MCF 10A (cell line): ENCODE data around the gene NFE2L2. TPM values are rescaled to one million over a fixed set of nuclear protein-coding genes. Genes with fewer than 3 reads are reported as not detected.

Experiments used
- BruUV-seq: library from RNA; stranded (reverse); fragments of 400-500 nt; replicated peaks from 2 replicates; lab custom pipeline; 2021; lab: Mats Ljungman, UMichigan
- CTCF ChIA-PET: fragments of 300-600 bp; sonication (Branson Sonifier 250); formaldehyde crosslinking; extraction: SDS; loops from one replicate; lab custom pipeline; 2021; ENCODE audit warnings: antibody characterized with exemption, inconsistent platforms; lab: Yijun Ruan, JAX
- POLR2A ChIA-PET: fragments of 300-600, 350-650 bp; sonication (Branson Sonifier 250); formaldehyde crosslinking; extraction: SDS; loops from one replicate; lab custom pipeline; 2020; ENCODE audit warnings: antibody characterized with exemption, inconsistent platforms; lab: Yijun Ruan, JAX
- DNase-seq: peaks from one replicate; pipeline ENCODE4 v3.0.0-alpha.2; 2018; ENCODE audit not compliant: unreplicated experiment
- H3K27ac Mint-ChIP-seq: one replicate; pipeline ENCODE4 v1.8.0; 2022; ENCODE audit warnings: mild to moderate bottlenecking, low read depth, mixed read lengths; ENCODE audit not compliant: unreplicated experiment
- H3K27me3 Mint-ChIP-seq: one replicate; pipeline ENCODE4 v1.8.0; 2022; ENCODE audit warnings: mixed read lengths; ENCODE audit not compliant: insufficient read depth, unreplicated experiment
- H3K36me3 Mint-ChIP-seq: one replicate; pipeline ENCODE4 v1.8.0; 2022; ENCODE audit warnings: mild to moderate bottlenecking, moderate library complexity, mixed read lengths; ENCODE audit not compliant: insufficient read depth, unreplicated experiment
- H3K4me1 Mint-ChIP-seq: one replicate; pipeline ENCODE4 v1.8.0; 2022; ENCODE audit warnings: mixed read lengths; ENCODE audit not compliant: insufficient read depth, unreplicated experiment
- H3K4me3 Mint-ChIP-seq: one replicate; pipeline ENCODE4 v1.8.0; 2022; ENCODE audit warnings: mild to moderate bottlenecking, moderate library complexity, mixed read lengths; ENCODE audit not compliant: unreplicated experiment
- H3K9me3 Mint-ChIP-seq: one replicate; pipeline ENCODE4 v1.8.0; 2022; ENCODE audit warnings: mixed read lengths; ENCODE audit not compliant: unreplicated experiment
- intact Hi-C: fragments of 100-400 bp; cut with micrococcal nuclease; formaldehyde crosslinking; loops from 2 replicates; pipeline ENCODE4 v1.14.1; 2022
- total RNA-seq: library from RNA; stranded (reverse); gene quantifications from 2 replicates; pipeline ENCODE4 v1.2.3, GENCODE V29; 2022
- TF ChIP-seq, protein P1 (sequence below): fragments of 200-600 bp; IDR thresholded peaks from one replicate; pipeline ENCODE4 v1.8.0; 2022; ENCODE audit warnings: antibody characterized with exemption, mild to moderate bottlenecking; ENCODE audit not compliant: unreplicated experiment

NFE2L2 gene
- total RNA-seq, 1 experiment from 2014 or later, result 180 TPM

DNA sequence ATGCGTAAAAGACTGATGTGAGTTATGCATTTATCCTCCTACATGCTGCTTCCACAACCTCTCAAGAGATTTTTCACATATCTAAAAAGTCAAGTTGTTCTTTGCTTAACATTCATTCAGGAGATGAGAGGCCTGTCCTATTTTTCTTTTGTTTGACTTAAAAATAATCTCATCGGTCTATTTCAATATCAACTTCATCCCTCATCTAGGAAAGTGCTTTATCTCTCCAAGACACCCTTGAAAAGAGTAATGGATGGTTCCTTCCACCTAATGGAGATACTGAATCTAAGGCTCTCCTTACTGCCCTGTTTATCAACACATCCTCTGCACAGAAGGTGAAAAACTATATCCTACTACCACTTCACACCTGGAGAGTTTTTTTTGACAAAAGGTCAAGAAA lies 2.4 kb downstream of the NFE2L2 start:
- H3K4me3 Mint-ChIP-seq, result peak overlapping the region; percentile 89
- no TSS peak for BruUV-seq
- H3K27ac Mint-ChIP-seq, result peak overlapping the region; percentile 90
- ChIA-PET POLR2A (interaction anchor here (0.6 to 9.7 kb wide), 24 partner anchors 11 to 598 kb away, joined by 3 to 198 read pairs (median 26); partner anchors contain the start of gene HNRNPA3), CTCF (interaction anchor here (0.6 to 4.7 kb wide), 12 partner anchors 7 to 98 kb away, joined by 3 to 29 read pairs (median 4); no protein-coding TSS in a partner anchor)
- TF ChIP-seq, protein P1, sequence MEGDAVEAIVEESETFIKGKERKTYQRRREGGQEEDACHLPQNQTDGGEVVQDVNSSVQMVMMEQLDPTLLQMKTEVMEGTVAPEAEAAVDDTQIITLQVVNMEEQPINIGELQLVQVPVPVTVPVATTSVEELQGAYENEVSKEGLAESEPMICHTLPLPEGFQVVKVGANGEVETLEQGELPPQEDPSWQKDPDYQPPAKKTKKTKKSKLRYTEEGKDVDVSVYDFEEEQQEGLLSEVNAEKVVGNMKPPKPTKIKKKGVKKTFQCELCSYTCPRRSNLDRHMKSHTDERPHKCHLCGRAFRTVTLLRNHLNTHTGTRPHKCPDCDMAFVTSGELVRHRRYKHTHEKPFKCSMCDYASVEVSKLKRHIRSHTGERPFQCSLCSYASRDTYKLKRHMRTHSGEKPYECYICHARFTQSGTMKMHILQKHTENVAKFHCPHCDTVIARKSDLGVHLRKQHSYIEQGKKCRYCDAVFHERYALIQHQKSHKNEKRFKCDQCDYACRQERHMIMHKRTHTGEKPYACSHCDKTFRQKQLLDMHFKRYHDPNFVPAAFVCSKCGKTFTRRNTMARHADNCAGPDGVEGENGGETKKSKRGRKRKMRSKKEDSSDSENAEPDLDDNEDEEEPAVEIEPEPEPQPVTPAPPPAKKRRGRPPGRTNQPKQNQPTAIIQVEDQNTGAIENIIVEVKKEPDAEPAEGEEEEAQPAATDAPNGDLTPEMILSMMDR, result no peak
- H3K36me3 Mint-ChIP-seq, result peaks cover 16% of the 10 kb centered on the region
- peaks cover 22% of the 10 kb centered on the region for H3K4me1 Mint-ChIP-seq
- no peak for DNase-seq
- no peaks in the 10 kb centered on the region for H3K27me3 Mint-ChIP-seq
- intact Hi-C loops, result loop anchor here (2.0 kb wide), 1 partner anchor 155 kb away; no protein-coding TSS in a partner anchor
- H3K9me3 Mint-ChIP-seq, result no peaks in the 10 kb centered on the region

DNA sequence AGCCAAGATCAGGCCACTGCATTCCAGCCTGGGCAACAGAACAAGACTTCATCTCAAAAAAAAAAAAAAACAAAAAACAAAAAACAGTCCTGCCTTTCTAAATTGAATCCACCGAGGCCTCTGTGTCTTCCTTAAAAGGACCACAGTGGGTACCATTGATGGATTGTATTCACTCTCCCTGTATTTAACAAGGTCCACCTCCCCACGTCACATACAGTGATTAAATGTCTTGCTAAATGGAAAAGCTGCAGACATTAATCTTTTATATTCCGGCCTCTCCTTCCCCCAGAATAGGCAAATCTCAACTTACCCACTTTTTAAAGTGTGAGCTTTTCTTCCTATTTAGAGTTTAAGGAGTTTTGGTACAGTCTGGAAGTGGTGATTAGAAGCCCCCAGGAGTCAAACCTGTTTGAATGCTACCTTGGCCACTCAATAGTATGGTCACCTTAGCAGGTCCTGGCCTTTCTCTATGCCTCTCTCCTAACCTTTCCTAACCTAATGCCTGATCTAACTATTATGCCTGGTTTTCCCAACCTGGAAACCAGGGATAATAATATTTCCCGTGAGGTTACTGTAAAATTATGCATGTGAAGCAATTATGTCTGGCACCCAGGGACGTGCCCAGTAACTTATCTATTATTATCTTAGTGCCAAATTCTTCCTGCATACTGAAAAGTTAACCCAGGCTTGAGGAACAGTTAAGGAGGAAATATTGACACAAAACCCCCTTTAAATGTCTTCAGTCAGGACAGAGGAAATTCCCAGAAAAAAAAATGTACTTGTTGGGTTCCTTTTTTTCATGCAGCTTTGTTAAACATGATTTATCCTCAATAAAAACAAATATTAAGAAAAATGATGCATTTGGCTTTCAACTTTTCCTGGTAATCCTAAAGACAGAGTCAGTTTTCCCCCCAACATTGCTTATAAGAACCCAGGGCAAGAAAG lies 3.1 kb downstream of the NFE2L2 start:
- intact Hi-C loops, result loop anchor here (2.0 kb wide), 1 partner anchor 155 kb away; no protein-coding TSS in a partner anchor
- Mint-ChIP-seq H3K27ac (peak overlapping the region; percentile 90), H3K36me3 (peaks cover 23% of the 10 kb centered on the region), H3K9me3 (no peaks in the 10 kb centered on the region), H3K4me3 (peak overlapping the region; percentile 89), H3K4me1 (peaks cover 15% of the 10 kb centered on the region), H3K27me3 (no peaks in the 10 kb centered on the region)
- no peak for DNase-seq
- TF ChIP-seq, protein P1, result no peak
- POLR2A ChIA-PET, result interaction anchor here (0.6 to 9.7 kb wide), 26 partner anchors 8 to 157 kb away, joined by 3 to 198 read pairs (median 8); partner anchors contain the start of gene HNRNPA3
- BruUV-seq, result no TSS peak
- CTCF ChIA-PET, result interaction anchor here (0.7 to 4.7 kb wide), 12 partner anchors 9 to 338 kb away, joined by 3 to 23 read pairs (median 4); no protein-coding TSS in a partner anchor

DNA sequence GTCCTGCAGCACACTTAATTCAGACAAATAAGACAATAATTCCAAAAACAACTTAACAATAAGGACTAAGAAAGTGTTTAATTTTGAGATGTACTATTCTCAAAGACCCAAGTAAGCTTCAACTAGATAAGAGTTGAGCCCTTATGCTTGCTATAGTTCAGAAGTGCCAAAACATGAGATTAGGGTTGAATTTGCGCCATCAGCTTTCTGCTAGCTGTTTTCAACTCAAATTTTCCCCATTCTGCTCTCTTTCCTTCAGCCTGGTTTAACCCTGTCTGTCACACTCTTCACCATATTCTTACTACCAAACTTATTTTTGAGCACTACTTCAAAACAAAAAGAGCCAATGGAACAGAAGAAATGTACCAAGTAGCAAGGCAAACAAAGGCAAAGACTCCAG lies 4.1 kb downstream of the NFE2L2 start:
- intact Hi-C loops, result no loop called here
- BruUV-seq, result no TSS peak
- Mint-ChIP-seq H3K4me3 (peak overlapping the region; percentile 89), H3K27ac (peak overlapping the region; percentile 90), H3K4me1 (peaks cover 9% of the 10 kb centered on the region), H3K27me3 (no peaks in the 10 kb centered on the region), H3K9me3 (no peaks in the 10 kb centered on the region), H3K36me3 (peaks cover 28% of the 10 kb centered on the region)
- ChIA-PET CTCF (interaction anchor here (0.7 to 1.8 kb wide), 9 partner anchors 8 to 339 kb away, joined by 3 to 6 read pairs (median 4); no protein-coding TSS in a partner anchor), POLR2A (interaction anchor here (0.6 to 9.7 kb wide), 26 partner anchors 9 to 447 kb away, joined by 3 to 198 read pairs (median 6); no protein-coding TSS in a partner anchor)
- TF ChIP-seq, protein P1, result no peak
- no peak for DNase-seq
